Smooth muscle cell (in vitro differentiated cells): ENCODE measurements around the gene TSN. TPM values are rescaled to one million over a fixed set of nuclear protein-coding genes. Genes with fewer than 3 reads are reported as not detected.

Experiments used
- DNase-seq: peaks from one replicate; lab custom pipeline; 2025; ENCODE audit not compliant: unreplicated experiment; lab: John Stamatoyannopoulos, UW
- H2AFZ ChIP-seq: fragments of 200-600 bp; sonication (generic); 2 replicates; pipeline ENCODE4 v1.6.0; 2016; ENCODE audit warnings: antibody characterized with exemption, low read depth, mild to moderate bottlenecking
- H3F3A ChIP-seq: fragments of 200-600 bp; sonication (generic); 2 replicates; pipeline ENCODE4 v1.6.0; 2017; ENCODE audit warnings: antibody characterized with exemption, low read depth
- H3K27ac ChIP-seq: fragments of 200-600 bp; sonication (generic); 2 replicates; pipeline ENCODE4 v1.5.1; 2016; ENCODE audit warnings: low read depth, mild to moderate bottlenecking
- H3K27me3 ChIP-seq: fragments of 200-600 bp; sonication (generic); 2 replicates; pipeline ENCODE4 v1.6.1; 2016; ENCODE audit warnings: low read depth, mild to moderate bottlenecking
- H3K36me3 ChIP-seq: fragments of 200-600 bp; sonication (generic); 2 replicates; pipeline ENCODE4 v1.5.1; 2016; ENCODE audit warnings: low read depth
- H3K4me1 ChIP-seq: fragments of 200-600 bp; sonication (generic); 2 replicates; pipeline ENCODE4 v1.5.1; 2016; ENCODE audit warnings: low read depth
- H3K4me2 ChIP-seq: fragments of 200-600 bp; sonication (generic); 2 replicates; pipeline ENCODE4 v1.6.0; 2016; ENCODE audit warnings: mild to moderate bottlenecking
- H3K4me3 ChIP-seq: fragments of 200-600 bp; sonication (generic); 2 replicates; pipeline ENCODE4 v1.5.1; 2016; ENCODE audit warnings: mild to moderate bottlenecking
- H3K79me2 ChIP-seq: fragments of 200-600 bp; sonication (generic); 2 replicates; pipeline ENCODE4 v1.6.0; 2016; ENCODE audit warnings: low read depth, mild to moderate bottlenecking
- H3K9ac ChIP-seq: fragments of 200-600 bp; sonication (generic); 2 replicates; pipeline ENCODE4 v1.6.0; 2016; ENCODE audit warnings: low read depth
- H3K9me3 ChIP-seq: fragments of 200-600 bp; sonication (generic); replicated peaks from 2 replicates; pipeline ENCODE4 v1.5.1; 2016; ENCODE audit warnings: low read depth
- H4K20me1 ChIP-seq: fragments of 200-600 bp; sonication (generic); 2 replicates; pipeline ENCODE4 v1.6.0; 2016; ENCODE audit warnings: low read depth
- WGBS: methylation state at CpG from one replicate; pipeline ENCODE4 v1.1.7; 2016; ENCODE audit warnings: low lambda C conversion rate; 5-methylcytosine and 5-hydroxymethylcytosine counted together
- polyA plus RNA-seq: library from polyadenylated mRNA; unstranded; fragments of >200 nt; fragmentation: Nextera tagmentation; extraction: Ambion mirVana; gene quantifications from 2 replicates; pipeline ENCODE4 v1.2.1, GENCODE V29; 2016
- total RNA-seq: library from RNA; depleted of rRNA; stranded (reverse); fragments of >200 nt; gene quantifications from 2 replicates; pipeline ENCODE4 v1.2.3, GENCODE V29; 2014
- TF ChIP-seq, protein P1 (sequence below): fragments of 200-600 bp; sonication (generic); IDR thresholded peaks from 2 replicates; pipeline ENCODE4 v1.5.1; 2017; ENCODE audit warnings: borderline replicate concordance, mild to moderate bottlenecking, antibody characterized with exemption; ENCODE audit not compliant: insufficient read depth, poor library complexity, severe bottlenecking

The TSN gene
- total and polyA plus RNA-seq, 2 experiments from 2014 or later: 47.3 to 53.1 TPM

- Histone ChIP-seq H3K9ac (no peak overlapping the region), H2AFZ (no peak overlapping the region)
- TF ChIP-seq, protein P1, sequence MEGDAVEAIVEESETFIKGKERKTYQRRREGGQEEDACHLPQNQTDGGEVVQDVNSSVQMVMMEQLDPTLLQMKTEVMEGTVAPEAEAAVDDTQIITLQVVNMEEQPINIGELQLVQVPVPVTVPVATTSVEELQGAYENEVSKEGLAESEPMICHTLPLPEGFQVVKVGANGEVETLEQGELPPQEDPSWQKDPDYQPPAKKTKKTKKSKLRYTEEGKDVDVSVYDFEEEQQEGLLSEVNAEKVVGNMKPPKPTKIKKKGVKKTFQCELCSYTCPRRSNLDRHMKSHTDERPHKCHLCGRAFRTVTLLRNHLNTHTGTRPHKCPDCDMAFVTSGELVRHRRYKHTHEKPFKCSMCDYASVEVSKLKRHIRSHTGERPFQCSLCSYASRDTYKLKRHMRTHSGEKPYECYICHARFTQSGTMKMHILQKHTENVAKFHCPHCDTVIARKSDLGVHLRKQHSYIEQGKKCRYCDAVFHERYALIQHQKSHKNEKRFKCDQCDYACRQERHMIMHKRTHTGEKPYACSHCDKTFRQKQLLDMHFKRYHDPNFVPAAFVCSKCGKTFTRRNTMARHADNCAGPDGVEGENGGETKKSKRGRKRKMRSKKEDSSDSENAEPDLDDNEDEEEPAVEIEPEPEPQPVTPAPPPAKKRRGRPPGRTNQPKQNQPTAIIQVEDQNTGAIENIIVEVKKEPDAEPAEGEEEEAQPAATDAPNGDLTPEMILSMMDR: no peak
Measured at GRCh38 chr2:121740973-121741372, 14.5 kb upstream of the TSN start.

DNA sequence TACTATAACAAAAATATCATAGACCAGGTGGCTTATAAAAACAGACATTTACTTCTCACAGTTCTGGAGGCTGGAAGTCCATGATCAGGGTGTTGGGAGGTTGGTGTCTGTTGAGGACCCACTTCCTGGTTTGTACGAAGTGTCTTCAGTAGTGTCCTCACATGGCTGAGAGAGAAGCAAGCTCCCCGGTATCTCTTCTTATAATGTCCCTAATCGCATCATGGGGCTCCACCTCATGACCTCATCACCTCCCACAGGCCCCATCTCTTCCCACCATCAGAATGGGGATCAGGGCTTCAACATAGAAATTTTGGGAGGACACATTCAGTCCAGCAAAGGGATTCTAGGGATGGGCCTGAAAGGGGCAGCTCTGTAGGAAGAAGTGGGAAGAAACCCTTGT lies 14.0 kb upstream of the TSN start:
- Histone ChIP-seq H3K4me3 (no peak overlapping the region), H3K36me3 (no peaks in the 10 kb centered on the region), H3F3A (no peaks in the 10 kb centered on the region), H3K27me3 (no peaks in the 10 kb centered on the region), H3K27ac (no peak overlapping the region), H3K9ac (no peak overlapping the region), H3K79me2 (peaks cover 2% of the 10 kb centered on the region), H3K9me3 (no peaks in the 10 kb centered on the region), H3K4me2 (no peak overlapping the region), H4K20me1 (no peaks in the 10 kb centered on the region), H3K4me1 (no peaks in the 10 kb centered on the region), H2AFZ (no peak overlapping the region)
- TF ChIP-seq, protein P1: no peak
- no peak for DNase-seq
- 98% methylated on average over 3 of the region's 3 CpGs for WGBS

More at GRCh38 chr2:121740973-121741372, 14.5 kb upstream of the TSN start:
- Histone ChIP-seq H3K27ac (no peak overlapping the region), H3F3A (no peaks in the 10 kb centered on the region), H3K9me3 (no peaks in the 10 kb centered on the region), H3K36me3 (no peaks in the 10 kb centered on the region), H4K20me1 (no peaks in the 10 kb centered on the region), H3K4me2 (no peak overlapping the region), H3K27me3 (no peaks in the 10 kb centered on the region), H3K79me2 (peaks cover 7% of the 10 kb centered on the region), H3K4me1 (no peaks in the 10 kb centered on the region), H3K4me3 (no peak overlapping the region)
- 89% methylated on average over 6 of the region's 6 CpGs for WGBS
- no peak for DNase-seq

DNA sequence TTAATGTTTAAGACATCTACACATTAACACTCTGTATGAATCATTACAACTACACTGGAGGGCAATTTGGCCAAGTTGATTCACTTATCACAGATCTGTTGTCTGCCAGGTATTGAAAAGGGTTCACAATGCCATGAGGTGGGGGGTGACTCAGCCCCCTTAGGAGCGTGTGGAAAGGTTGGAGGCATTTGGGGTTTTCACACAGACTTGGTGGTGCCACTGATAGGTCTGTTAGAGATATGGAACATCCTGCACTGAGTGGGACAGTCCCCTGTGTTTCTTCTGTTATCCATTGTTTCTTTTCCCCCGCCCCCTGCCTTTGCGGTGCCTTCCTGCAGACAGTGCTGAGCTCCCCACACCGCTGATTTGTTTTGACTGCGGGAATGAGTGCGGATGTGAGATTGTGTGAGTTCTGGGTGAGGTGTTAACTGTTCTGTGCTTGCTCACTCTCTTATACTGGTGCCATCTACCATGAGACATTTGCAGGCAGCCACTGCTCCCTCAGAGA lies 9.3 kb upstream of the TSN start:
- DNase-seq: no peak
- TF ChIP-seq, protein P1: no peak
- WGBS: 64% methylated on average over 6 of the region's 6 CpGs
- Histone ChIP-seq H3K4me3 (no peak overlapping the region), H3K79me2 (no peaks in the 10 kb centered on the region), H3K27me3 (no peaks in the 10 kb centered on the region), H3K4me2 (no peak overlapping the region), H3K36me3 (no peaks in the 10 kb centered on the region), H3K27ac (no peak overlapping the region), H3K9ac (no peak overlapping the region), H3K4me1 (no peaks in the 10 kb centered on the region), H3K9me3 (no peaks in the 10 kb centered on the region), H2AFZ (no peak overlapping the region), H3F3A (no peaks in the 10 kb centered on the region), H4K20me1 (no peaks in the 10 kb centered on the region)

- no peaks in the 10 kb centered on the region for H3F3A ChIP-seq
- H3K4me2 ChIP-seq: no peak overlapping the region
- DNase-seq: no peak
- H3K9me3 ChIP-seq: no peaks in the 10 kb centered on the region
- H3K27me3 ChIP-seq: no peaks in the 10 kb centered on the region
- H3K9ac ChIP-seq: no peak overlapping the region
- 56% methylated on average over 4 of the region's 4 CpGs for WGBS
- no peak overlapping the region for H2AFZ ChIP-seq
- no peaks in the 10 kb centered on the region for H3K4me1 ChIP-seq
- TF ChIP-seq, protein P1: peak; percentile 29
- H3K79me2 ChIP-seq: no peaks in the 10 kb centered on the region
- H3K4me3 ChIP-seq: no peak overlapping the region
- H3K27ac ChIP-seq: no peak overlapping the region
- H4K20me1 ChIP-seq: no peaks in the 10 kb centered on the region
- no peaks in the 10 kb centered on the region for H3K36me3 ChIP-seq
Measured at GRCh38 chr2:121748202-121748601, 7.2 kb upstream of the TSN start.
